ENCODE measurements around the gene GABRR2.
"Not testable (repeated sequence)": the region's sequence is repeated elsewhere in the genome, so short reads cannot be mapped to it uniquely, and the experiment has no call there.

GABRR2 gene

DNA sequence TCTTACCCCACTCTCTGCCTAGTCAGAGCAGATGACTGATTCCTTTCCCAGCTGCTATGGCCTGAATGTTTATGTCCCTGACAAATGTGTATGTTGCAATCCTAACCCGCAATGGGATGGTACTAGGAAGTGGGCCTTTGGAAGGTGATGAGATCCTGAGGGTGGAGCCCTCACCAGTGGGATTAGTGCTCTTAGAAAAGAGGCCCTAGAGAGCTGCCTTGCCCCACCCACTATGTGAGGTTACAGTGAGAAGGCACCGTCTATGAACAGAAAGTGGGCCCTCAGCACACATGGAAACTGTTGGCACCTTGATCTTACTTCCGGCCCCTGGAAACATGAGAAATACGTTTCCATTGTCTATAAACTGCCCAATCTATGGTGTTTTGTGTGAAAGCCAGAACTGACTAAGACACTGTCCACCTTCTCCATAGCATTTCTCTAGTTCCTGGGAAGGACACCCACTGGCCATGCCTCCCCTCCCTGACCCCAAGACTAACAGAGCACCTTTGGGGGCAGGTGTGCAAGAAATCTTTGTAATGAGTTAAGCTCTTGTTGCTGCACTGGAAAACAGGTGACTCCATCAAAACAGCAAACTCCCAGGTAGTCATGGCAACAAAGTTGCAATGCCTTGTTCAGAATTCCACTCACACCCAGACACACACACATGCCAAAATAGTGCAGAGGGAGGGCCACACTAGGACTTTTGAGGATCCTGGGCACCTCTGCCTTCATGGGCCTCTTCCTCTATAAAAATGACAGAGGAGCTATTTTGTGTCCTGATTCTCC, 16.2 kb downstream of the GABRR2 start:
- no peak for DNase-seq (ENCODE audit: low read depth)
- in situ Hi-C loops (cut with HindIII; ENCODE audit: low sequenced_read_pairs) = no loop called here
- TF ChIP-seq, protein P1, sequence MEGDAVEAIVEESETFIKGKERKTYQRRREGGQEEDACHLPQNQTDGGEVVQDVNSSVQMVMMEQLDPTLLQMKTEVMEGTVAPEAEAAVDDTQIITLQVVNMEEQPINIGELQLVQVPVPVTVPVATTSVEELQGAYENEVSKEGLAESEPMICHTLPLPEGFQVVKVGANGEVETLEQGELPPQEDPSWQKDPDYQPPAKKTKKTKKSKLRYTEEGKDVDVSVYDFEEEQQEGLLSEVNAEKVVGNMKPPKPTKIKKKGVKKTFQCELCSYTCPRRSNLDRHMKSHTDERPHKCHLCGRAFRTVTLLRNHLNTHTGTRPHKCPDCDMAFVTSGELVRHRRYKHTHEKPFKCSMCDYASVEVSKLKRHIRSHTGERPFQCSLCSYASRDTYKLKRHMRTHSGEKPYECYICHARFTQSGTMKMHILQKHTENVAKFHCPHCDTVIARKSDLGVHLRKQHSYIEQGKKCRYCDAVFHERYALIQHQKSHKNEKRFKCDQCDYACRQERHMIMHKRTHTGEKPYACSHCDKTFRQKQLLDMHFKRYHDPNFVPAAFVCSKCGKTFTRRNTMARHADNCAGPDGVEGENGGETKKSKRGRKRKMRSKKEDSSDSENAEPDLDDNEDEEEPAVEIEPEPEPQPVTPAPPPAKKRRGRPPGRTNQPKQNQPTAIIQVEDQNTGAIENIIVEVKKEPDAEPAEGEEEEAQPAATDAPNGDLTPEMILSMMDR (IDR thresholded peaks at IDR 0.05; ENCODE audit: low read depth, low read length, missing control alignments) = no peak
- H3K4me3 ChIP-seq (ENCODE audit: low read depth, low read length) = no peak overlapping the region

DNA sequence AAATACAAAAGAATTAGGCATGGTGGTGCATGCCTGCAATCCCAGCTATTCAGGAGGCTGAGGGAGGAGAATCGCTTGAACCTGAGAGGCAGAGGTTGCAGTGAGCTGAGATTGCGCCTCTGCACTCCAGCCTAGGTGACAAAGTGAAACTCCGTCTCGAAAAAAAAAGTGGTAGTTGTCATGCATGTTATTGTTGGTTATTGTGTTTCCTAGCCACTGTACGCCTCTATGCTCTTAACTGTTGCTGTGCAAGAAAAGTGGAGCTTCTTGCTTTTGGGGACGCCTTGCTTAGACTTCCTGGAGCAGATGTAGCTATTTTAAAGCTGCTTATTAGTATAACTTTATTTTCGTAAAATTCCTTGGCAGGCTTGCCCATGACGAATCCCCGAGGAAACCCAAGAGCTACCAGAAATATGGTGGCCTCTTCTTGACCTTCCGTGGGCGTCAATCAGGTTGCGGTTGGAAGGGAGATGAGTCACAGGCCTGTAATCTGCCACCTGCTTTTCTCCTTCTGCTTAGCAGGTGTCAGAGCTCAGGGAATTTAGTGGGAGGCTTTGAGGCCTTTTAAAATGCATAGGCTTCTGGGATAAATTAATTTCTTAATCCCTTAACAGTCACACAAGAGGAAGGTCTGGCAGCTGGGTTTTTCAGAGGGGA, 17.3 kb downstream of the GABRR2 start:
- no peak overlapping the region for H3K4me3 ChIP-seq (ENCODE audit: low read depth, low read length)
- in situ Hi-C loops (cut with HindIII; ENCODE audit: low sequenced_read_pairs) = no loop called here
- DNase-seq (ENCODE audit: low read depth) = peak; percentile 94
- TF ChIP-seq, protein P1 (IDR thresholded peaks at IDR 0.05; ENCODE audit: low read depth, low read length, missing control alignments) = no peak

DNA sequence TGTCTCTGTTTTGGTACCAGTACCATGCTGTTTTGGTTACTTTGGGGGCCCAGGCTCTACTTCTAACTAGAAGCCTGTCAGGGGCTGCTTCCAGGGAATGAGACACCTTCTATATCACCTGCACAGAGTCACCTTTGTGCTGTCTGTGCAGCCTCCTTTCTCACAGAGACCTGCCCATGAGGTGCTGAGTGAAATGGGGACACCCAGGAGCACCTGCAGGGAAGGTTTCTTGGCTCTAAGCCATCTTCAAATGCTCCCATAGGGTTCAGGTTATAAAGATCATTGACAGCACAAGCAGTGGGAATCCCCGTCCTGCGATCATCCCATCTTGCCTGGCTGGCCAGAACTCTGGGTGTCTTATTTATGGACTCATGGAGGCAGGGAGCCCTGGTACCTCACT, 19.1 kb downstream of the GABRR2 start:
- in situ Hi-C loops (cut with HindIII; ENCODE audit: low sequenced_read_pairs) = no loop called here
- DNase-seq (ENCODE audit: low read depth) = no peak
- H3K4me3 ChIP-seq (ENCODE audit: low read depth, low read length) = no peak overlapping the region
- TF ChIP-seq, protein P1 (IDR thresholded peaks at IDR 0.05; ENCODE audit: low read depth, low read length, missing control alignments) = no peak

DNA sequence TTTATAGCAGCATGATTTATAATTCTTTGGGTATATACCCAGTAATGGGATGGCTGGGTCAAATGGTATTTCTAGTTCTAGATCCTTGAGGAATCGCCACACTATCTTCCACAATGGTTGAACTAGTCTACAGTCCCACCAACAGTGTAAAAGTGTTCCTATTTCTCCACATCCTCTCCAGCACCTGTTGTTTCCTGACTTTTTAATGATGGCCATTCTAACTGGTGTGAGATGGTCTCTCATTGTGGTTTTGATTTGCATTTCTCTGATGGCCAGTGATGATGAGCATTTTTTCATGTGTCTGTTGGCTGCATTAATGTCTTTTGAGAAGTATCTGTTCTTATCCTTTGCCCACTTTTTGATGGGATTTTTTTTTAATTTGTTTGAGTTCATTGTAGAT, 20.0 kb downstream of the GABRR2 start:
- in situ Hi-C loops (cut with HindIII; ENCODE audit: low sequenced_read_pairs); DNase-seq (ENCODE audit: low read depth); H3K4me3 ChIP-seq (ENCODE audit: low read depth, low read length): not testable (repeated sequence)

DNA sequence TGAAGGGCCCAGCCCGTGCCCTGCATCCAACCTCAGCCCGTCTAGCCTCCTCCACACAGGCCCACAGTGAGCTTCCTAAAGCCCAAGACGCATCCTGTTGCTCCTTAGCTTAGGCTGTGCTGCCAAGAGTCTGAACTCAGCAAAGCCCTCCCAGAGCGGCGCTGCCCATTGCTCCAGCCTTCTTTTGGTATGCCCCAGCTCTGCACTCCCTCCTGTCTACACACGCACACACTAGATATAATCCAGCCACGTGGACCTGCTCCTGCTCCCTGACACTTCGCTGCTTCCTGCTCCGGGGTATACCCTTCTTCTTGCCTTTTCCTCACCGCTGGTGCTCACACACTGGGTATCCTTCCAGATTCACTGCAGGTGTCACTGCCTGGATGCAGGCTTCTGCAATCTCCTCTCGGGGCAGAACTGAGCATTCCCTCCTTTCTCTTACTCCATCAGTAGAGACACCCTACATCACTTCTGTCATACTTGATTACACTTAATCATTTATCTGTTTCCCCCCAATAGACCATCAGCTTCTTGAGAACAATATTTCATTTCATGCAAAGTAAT, 23.8 kb downstream of the GABRR2 start:
- in situ Hi-C loops (cut with HindIII; ENCODE audit: low sequenced_read_pairs) = no loop called here
- TF ChIP-seq, protein P1 (IDR thresholded peaks at IDR 0.05; ENCODE audit: low read depth, low read length, missing control alignments) = no peak
- no peak overlapping the region for H3K4me3 ChIP-seq (ENCODE audit: low read depth, low read length)
- DNase-seq (ENCODE audit: low read depth) = no peak

DNA sequence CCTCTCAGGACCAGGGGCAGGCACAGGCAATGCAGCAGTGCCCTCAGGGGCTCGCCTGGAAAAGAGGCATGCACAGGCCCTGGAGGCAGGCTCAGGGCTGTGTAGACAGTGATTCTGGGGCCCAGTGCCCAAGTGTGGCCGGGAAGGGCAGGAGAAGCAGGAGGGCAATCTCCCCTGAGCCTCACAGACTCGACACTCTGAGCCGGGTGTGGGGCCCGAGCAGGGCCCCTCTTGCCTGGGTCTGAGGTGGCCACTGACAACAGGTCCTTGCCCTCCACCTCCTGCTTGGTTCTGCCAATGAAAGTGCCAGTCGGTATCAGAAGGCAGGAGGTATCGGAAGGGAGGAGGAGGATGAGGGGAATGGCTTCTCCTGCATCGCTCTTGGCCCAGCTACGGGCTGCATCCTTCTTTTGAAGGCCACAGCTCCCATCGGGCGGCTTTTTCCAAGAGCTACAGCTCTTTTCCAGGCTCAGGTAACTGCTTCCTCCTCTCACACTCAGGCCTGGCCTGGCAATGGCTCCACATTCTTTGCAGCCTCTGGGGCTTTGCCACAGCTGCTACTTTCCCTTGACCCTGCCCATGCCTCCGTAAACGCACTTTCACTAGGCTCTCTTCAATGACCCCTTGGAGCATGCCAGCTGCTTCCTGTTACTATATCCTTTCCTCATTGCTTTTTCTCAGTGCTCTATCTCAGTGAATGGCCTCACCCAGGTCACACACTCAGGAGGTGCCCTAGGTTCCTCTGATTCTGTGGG, 24.5 kb downstream of the GABRR2 start:
- TF ChIP-seq, protein P1 (IDR thresholded peaks at IDR 0.05; ENCODE audit: low read depth, low read length, missing control alignments) = no peak
- in situ Hi-C loops (cut with HindIII; ENCODE audit: low sequenced_read_pairs) = no loop called here
- no peak overlapping the region for H3K4me3 ChIP-seq (ENCODE audit: low read depth, low read length)
- DNase-seq (ENCODE audit: low read depth) = no peak
